ENCODE results near the gene SNORC.
A peak's percentile ranks its signal among the peaks of the same experiment; 100 is the strongest.
"Not testable (repeated sequence)": the region's sequence is repeated elsewhere in the genome, so short reads cannot be mapped to it uniquely, and the experiment has no call there.

The SNORC gene

DNA sequence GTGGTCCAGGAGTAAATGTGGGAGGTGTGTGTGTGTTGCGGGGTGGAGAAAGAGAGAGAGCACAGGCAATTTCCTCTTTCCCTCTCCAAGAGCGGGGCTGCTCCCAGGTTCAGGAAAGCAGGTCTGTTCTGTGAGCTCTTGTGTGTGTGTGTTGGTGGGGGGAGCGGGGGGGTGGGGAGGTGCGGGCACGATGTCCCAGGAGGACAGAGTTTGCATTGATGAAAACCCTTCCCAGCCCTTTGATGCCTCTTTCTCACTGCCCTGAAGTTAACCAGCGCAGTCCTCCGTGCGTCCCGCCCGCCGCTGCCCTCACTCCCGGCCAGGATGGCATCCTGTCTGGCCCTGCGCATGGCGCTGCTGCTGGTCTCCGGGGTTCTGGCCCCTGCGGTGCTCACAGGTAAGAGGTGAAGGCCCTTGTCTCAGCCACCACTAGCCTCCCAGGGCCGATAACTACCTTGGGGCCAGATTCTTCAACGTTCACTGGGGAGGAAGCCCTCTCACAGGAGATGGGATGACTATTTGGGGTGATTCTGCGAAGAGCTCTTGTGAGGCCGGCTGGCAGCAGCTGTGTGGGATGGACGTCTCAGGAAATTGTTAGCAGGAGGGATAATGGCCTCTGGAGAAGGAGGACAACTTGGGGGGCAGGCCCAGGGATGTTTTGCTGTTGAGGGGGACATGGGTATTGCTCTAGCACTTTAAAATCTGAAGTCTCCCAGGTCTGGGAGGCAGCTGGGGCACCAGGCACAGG, at the start of gene SNORC:
SNORC (plus strand) TSS at position 247 of the 748 bp plus-strand sequence; CDS start at position 325, 78 bp downstream.
- no peak for DNase-seq

DNA sequence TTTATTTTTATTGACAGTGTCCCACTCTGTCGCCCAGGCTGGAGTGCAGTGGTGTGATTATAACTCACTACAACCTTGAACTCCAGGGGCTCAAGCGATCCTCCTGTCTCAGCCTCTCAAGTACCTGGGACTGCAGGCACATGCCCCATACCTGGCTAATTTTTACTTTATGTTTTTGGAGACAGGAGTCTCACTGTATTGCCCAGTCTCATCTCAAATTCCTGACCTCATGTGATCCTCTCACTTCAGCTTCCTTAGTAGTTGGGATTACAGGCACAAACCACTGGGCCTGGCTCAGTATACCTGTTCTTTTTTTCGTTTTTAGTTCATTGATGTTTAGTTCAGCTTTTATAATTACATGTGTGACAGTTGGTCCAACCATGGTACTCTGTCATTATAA, 40.1 kb upstream of the SNORC start:
- DNase-seq = no peak

DNA sequence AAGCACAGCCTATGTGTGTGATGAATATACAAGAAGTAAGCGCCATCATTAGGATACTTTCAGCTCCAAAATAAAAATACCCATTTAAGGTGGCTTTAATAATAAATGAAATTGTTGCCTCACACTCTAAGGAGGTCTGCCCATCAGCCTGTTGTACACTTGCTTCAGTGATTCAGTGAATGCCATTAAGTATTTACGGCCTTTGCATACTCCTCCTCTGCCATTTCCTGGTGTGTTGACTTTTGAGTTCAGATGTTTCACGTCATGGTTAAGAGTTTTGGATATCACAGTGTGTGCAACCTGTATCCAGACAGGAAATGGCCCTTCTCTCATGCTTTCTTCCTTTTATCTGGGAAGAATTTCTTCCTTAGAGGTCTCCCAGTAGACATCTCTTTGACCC, 38.6 kb upstream of the SNORC start:
- no peak for DNase-seq

DNA sequence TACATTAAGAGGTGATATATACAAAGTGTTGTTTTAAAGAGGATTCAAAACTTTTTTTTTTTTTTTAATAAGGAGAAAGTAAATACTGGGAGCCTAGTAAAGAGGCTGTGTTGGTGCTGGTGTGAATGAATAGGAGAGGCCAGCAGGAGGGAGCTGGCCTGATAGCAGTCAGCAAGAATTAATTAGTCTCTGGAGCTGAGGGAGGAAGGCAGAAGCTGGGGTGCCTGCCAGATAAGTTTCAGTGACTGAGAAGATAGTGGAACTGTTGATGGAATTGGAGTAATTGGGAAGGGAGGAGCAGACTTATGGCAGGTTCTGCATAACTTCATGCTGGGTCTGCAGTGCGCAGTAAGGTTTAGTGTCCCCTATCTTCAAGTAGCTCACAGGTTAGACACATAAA, 36.2 kb upstream of the SNORC start:
- DNase-seq = no peak

- no peak for DNase-seq
Measured at GRCh38 chr2:232835687-232836208, 34.3 kb upstream of the SNORC start.

DNA sequence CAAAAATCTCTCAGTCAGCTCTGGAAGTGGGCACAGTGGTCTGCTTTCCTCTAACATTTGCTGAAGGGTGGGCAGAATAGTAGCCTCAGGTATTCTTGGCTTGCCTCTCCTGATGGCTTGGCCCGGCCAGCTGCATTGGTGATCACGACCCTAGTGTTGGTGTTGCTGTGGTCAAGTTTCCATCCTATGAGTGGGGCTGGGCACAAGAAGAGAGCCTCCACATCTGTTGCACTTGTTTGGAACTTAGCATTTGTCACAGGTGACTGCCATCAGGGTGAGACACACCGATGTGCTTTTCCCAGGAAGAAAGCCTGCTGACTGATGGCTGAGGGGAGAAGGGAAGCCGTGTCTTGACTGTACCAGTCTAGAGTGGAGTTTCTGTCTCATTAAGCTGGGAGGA, 33.1 kb upstream of the SNORC start:
- no peak for DNase-seq

- DNase-seq = peak; percentile 55
Measured at GRCh38 chr2:232838406-232838874, 31.6 kb upstream of the SNORC start.

GRCh38 chr2:232839411-232840079, 30.5 kb upstream of the SNORC start:
- no peak for DNase-seq

- DNase-seq = no peak
Measured at GRCh38 chr2:232842689-232843088, 27.4 kb upstream of the SNORC start.

GRCh38 chr2:232843834-232844233, 26.2 kb upstream of the SNORC start:
- no peak for DNase-seq

- no peak for DNase-seq
Measured at GRCh38 chr2:232846055-232846454, 24.0 kb upstream of the SNORC start.

DNA sequence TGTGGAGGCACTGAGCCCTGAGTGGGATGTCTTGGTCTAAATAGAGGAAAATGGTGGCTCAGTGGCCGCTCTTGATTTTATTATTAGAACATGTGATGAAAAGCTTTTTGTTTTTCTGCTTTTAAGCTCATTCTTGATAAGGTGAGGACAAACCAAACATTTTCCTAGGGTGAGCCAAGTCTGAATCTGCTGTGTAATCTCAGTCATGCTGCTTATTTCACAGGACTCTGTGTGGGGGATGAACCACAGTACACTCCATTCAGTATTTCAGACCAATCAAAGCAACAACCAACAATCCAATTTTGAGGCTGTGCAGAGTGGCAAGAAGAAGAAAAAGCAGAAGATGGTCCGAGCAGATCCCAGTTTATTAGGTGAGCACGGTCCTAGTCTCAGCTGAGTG, 20.0 kb upstream of the SNORC start:
- DNase-seq = no peak

- not testable (repeated sequence) for DNase-seq
Measured at GRCh38 chr2:232852081-232852480, 18.0 kb upstream of the SNORC start.

DNA sequence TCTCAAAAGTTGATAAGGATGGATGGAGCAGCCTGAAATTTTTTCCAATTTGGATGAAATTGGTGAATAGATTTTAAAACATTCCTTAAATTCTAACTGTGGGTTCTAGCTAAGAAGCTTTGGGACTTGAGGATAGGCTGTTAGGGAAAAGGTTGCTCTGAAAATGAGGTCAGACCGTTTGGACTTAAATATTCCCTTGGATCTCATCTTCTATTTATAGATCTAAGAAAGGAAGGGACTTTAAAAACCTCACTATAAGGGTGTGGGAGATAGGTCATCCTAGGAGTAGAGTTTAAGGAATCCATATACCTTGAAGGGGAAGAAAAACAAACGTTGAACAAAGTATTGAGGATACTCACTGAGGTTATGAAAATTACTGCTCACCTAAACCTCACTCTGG, 17.4 kb upstream of the SNORC start:
- DNase-seq = no peak

DNA sequence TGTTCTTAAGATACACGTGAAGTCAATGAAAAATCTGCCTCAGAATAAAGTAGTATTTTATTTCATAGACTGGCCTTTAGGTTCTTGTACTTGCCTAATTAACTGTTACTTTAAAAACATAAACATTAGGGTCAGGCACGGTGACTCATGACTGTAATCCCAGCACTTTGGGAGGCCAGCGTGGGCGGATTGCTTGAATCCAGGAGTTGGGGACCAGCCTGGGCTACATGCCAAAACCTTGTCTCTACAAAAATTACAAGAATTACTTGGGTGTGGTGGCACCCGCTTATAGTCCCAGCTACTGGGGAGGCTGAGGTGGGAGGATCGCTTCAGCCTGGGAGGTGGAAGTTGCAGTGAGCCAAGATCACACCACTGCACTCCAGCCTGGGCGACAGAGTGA, 16.0 kb upstream of the SNORC start:
- DNase-seq = no peak

- DNase-seq = no peak
Measured at GRCh38 chr2:232857158-232857563, 12.9 kb upstream of the SNORC start.

DNA sequence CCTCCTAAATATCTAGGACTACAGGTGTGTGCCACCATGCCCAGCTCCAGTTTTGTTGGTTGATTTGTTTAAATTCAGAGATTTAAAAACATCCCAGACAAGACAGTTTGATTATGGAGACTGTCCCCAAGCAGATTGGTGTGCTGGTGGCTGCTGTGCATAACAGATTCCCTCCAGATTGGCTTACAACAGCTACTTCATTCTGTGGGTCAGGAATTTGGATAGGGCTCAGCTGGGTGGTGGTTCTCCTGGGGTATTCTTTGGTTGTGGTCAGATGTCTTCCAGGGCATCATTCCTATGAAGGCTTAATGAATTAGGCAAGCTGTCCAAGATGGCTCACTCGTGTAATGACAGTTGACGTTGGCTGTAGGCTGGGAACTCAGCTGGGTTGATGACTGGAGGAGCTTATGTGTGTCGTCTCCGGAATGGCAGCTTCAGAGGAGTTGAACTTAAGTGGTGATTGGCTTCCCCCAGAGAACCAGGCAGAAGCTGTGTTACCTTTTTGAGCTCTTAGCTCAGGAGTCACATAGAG, 10.6 kb upstream of the SNORC start:
- DNase-seq = no peak

DNA sequence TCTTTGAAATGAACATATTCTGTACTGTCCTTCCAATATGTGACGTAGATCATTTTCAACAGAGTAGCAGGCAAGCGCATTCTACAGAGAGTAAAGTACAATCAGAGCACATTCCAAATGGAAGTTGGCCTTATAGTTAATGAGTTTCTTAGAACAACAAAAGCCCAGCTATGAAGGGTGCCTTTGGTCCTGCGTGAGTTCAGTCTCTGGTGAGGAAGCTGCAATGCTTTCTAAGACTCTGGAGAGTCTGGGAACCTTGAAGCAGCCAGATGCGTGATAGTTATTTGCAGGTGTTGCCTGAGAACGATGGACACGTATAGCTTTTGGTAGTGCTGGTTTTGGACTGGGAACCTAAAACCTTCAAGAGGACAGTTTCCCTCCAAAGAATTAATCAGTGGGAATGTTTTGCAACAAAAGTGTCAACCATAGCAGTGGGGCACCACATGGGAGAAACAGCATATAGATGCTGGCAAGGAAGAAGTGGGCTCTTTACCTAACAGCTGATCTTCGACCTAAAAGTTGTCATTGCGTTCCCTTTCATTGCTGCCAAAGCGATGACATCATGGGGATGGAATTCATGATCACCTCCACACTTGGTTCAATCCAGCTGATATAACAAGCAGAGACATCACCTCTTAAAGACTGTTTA, 9.3 kb upstream of the SNORC start:
- DNase-seq = no peak

- no peak for DNase-seq
Measured at GRCh38 chr2:232861353-232861752, 8.7 kb upstream of the SNORC start.

DNA sequence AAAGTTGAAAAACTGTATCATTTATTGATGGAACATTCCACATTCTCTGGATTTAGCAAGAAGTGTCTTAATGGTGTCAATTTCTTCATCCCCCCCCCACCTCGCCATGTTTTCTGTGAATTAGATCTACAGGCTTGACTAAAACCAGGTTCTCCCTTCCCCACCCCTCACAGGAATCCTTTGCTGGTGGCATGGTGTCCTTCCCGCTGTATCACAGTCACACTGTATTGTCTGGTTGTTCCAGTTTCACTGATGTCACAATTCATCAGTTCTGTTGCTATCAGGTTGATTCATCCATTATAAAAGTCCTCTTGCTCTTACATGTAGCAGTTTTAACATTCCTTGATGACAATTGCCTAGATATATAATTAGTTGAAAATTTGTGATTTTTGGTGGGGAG, 6.1 kb upstream of the SNORC start:
- DNase-seq = no peak

DNA sequence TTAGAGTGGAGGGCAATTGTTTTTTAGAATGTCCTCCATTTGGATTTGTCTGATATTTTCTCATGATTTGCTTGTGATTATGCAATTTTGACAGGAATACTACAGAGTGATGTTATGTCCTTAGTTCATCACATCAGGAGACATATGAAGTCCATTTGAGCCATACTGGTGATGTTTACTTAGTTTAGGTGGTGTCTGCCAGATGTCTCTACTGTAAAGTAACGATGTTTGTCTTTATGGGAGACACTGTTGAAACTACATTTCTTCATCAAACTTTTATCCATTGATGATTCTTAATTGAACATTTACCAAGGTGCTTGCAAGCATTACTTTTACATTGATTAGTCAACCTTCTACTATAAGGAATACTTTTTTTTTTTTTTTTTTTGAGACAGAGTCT, 4.9 kb upstream of the SNORC start:
- no peak for DNase-seq

DNA sequence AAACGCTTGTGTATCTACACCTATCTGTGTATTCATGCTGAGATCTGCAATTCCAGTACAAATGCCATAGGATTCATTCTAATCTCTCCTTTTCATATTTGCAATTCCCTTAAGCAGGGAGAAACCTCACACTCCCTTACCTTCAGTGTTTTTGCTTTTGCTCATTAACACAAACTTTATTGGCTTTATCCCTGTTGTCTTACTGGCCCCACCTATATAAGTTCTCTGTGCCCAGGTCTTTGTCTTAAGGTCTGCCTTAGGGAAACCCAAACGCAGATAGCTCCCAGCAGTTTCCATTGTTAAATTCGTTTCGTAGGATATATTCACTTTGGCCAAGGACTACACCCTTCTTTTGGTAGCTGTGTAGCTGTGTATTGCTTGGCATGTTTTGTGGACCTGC, 4.0 kb upstream of the SNORC start:
- no peak for DNase-seq
